OCI-M2 (cell line): ENCODE results near the gene ARF5.

Experiments
- DNase-seq: peaks from one replicate; lab custom pipeline; 2025; ENCODE audit not compliant: unreplicated experiment; lab: John Stamatoyannopoulos, UW

Gene ARF5

GRCh38 chr7:127588697-127589482, 679 bp downstream of the ARF5 start:
- DNase-seq: no peak

DNA sequence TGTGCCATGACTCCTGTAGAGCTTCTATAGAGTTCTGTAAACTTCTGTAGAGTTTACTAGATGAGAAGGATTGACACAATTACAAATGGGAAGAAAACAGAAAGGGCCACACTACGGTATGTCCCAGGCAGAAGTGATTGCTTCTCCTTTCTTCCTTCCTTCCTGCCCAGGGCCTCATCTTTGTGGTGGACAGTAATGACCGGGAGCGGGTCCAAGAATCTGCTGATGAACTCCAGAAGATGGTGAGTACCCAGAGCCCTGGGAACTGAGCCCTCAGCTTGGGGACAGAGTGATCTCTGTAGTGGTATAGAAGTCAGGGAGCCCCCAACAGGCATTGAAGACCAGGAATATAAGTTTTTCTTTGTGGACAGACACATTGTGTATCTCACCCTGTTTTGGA, 1.7 kb downstream of the ARF5 start:
- no peak for DNase-seq

DNA sequence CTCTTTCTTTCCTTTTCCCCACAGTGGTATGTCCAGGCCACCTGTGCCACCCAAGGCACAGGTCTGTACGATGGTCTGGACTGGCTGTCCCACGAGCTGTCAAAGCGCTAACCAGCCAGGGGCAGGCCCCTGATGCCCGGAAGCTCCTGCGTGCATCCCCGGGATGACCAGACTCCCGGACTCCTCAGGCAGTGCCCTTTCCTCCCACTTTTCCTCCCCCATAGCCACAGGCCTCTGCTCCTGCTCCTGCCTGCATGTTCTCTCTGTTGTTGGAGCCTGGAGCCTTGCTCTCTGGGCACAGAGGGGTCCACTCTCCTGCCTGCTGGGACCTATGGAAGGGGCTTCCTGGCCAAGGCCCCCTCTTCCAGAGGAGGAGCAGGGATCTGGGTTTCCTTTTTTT, 3.0 kb downstream of the ARF5 start:
- no peak for DNase-seq

- DNase-seq: no peak
Measured at GRCh38 chr7:127591591-127591990, 3.4 kb downstream of the ARF5 start.

- no peak for DNase-seq
Measured at GRCh38 chr7:127592550-127592949, 4.3 kb downstream of the ARF5 start.

GRCh38 chr7:127594490-127594889, 6.3 kb downstream of the ARF5 start:
- DNase-seq: no peak

- DNase-seq: no peak
Measured at GRCh38 chr7:127595737-127596136, 7.5 kb downstream of the ARF5 start.

DNA sequence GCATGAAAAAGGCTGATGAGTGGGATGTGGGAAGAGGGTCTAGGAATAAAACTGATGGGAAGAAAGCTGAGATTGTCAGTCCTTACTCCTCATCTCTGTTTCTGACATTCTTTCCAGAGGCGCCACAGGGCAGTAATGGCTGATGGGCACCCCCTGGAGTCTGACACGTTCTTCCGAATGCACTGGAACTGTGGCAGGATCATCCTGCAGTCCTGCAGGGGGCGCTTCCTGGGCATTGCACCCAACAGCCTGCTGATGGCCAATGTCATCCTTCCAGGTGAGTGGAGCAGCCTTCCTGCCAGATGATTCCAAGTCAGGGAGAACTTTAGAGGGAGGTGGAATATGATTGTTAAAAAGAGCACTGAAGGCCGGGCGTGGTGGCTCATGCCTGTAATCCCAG, 10.1 kb downstream of the ARF5 start:
- DNase-seq: no peak

GRCh38 chr7:127600885-127601284, 12.7 kb downstream of the ARF5 start:
- DNase-seq: no peak

GRCh38 chr7:127608446-127608845, 20.2 kb downstream of the ARF5 start:
- DNase-seq: no peak

GRCh38 chr7:127609297-127609696, 21.1 kb downstream of the ARF5 start:
- DNase-seq: no peak

DNA sequence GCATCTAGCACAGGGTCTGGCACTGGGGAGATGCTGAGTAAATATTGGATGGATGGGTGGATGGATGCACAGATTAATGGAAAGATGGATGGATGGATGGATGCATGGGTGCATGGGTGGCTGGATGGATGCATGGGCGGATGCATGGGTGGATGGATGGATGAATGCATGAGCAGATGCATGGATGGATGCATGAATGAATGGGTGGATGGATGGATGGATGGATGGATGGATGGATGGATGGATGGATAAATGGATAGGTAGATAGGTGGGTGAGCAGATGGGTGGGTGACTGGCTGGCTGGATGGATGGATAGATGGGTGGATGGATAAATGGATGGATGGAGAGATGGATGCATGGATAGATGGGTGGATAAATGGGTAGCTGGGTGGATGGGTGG, 24.1 kb downstream of the ARF5 start:
- no peak for DNase-seq

- DNase-seq: no peak
Measured at GRCh38 chr7:127616724-127617123, 28.5 kb downstream of the ARF5 start.

- DNase-seq: no peak
Measured at GRCh38 chr7:127618042-127618441, 29.8 kb downstream of the ARF5 start, which contains the start of gene PAX4. PAX4 (minus strand) TSS chr7:127618142; CDS start chr7:127615928, 2,214 bp downstream.

DNA sequence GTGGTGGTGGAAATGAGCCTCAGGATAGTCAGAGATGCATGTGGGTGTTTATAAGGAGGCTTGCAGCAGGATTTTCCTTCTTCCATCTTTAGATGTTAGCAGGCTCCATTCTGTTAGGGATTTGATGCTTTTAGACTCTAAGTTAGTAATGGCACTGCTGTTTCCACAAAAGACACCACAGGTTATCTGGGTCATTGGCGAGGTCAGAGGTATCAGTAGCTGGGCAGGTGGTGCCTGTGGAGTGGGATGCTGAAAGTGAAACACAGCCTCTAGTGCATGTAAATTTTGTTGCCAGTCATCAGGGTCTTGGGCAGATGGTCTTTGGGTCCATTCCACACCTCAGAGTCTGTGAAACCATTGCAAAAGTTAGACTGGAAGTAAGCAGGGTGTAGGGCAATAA, 30.6 kb downstream of the ARF5 start:
- no peak for DNase-seq

GRCh38 chr7:127619681-127620405, 31.6 kb downstream of the ARF5 start:
- no peak for DNase-seq

GRCh38 chr7:127620406-127621233, 32.4 kb downstream of the ARF5 start:
- DNase-seq: no peak

DNA sequence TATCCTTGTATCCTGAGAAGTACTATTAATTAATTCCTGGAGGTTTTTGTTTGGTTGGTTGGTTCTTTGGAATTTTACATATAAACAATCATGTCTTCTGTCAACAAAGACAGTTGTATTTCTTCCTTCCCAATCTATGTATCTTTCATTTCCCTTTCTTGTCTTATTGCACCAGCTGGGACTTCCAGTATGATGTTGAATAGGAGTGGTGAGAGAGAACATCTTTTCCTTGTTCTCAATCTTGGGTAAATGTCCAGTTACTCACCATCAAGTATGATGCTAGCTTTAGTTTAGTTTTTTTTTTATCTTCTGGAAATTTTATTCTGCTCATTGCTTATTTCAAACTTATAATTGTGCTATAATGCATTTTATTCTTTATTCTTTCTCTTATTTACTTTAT, 37.1 kb downstream of the ARF5 start:
- DNase-seq: no peak

DNA sequence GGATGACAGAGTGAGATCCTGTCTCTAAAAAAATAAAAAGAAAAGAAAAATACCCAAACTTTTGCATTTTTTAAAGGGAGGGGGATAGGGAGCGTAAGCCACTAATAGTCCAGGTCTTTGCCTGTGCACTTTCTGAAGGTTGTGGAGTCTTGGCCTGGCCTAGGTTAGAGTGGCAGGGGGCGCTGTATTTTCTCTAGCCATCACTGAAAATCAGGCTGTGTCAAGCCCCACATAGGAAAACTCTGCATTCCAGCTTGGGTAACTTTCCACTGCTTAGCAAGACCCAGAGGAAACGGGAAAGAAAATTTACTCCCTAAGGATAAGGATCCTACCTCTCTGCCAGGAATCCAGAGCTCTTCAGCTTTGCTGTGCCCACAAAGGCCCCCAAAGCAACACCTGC, 40.2 kb downstream of the ARF5 start:
- no peak for DNase-seq

GRCh38 chr7:127629268-127629854, 41.1 kb downstream of the ARF5 start:
- DNase-seq: no peak

DNA sequence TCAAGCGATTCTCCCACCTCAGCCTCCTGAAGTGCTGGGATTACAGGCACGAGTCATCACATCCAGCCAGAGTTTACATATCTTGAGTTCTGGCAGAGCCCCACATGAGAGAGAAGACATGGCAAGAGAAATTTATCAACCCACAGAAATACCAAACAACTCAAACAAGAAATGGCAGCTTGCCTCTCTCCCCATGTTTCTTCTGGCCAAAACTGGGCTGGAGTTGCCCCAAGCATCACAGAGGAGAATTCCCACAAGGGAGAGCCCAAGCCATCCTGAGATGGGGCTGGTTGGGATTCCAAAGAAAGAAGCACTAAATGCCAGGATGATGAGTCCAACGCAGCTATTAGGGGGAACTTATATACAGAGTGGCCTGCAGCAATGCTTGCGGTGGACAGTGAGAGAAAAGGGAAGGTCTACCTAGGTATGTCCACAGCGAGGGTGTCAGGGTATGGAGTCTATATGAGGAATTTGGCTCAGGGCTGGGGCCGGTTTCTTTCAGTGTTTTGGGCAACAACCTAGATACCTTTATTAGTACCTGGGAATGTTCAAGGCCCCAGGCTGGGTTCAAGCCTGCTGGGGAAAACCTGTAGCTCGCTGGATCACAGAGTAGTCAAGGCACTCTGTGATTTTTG, 44.2 kb downstream of the ARF5 start:
- DNase-seq: no peak
